ENCODE data around the gene ARHGEF11.

GRCh38 chr1:157085421-157085820, 39.9 kb upstream of the ARHGEF11 start:
- TF ChIP-seq EZH2 (IDR thresholded peaks at IDR 0.05; ENCODE audit: borderline replicate concordance, low read length) (no peak), CTCF (conservative IDR thresholded peaks at IDR 0.05 in 1 of 2, IDR thresholded peaks at IDR 0.05 in 1 of 2; ENCODE audit: extremely low read depth in 1 of 2, insufficient read depth in 1 of 2, low read depth in 1 of 2, low read length in 2 of 2) (no peak)

Measured in mammary epithelial cell (primary cell).